GM10847 (cell line): Measurements from ENCODE around the gene NTSR1.

Experiments
- POLR2A ChIP-seq: IDR thresholded peaks from 2 replicates; pipeline ENCODE4 v1.6.1; 2011; ENCODE audit not compliant: insufficient read length; ENCODE audit errors: extremely low read depth

The NTSR1 gene

GRCh38 chr20:62708591-62709536 lies at the start of gene NTSR1:
Gene NTSR1 (plus strand): TSS chr20:62708836. CDS start chr20:62709208, 372 bp downstream.
- TF ChIP-seq POLR2A, result no peak

GRCh38 chr20:62659488-62660239 lies 49.0 kb upstream of the NTSR1 start:
- no peak for TF ChIP-seq POLR2A

DNA sequence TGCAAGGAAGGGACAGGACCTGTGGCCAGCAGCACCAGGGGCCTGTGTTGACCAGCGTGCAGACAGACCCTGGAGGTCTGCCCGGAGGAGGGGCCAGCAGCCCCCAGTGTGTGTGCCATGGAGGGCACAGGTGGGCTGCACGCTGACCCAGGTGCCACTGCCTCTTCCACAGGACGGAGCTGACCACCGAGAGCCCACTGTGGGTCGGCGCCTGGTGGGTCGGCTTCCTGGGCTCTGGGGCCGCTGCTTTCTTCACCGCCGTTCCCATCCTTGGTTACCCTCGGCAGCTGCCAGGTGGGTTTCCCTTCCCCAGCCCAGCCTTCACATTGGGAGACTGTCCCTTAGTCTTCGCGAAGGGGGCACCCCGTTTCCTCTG lies 48.4 kb upstream of the NTSR1 start:
- no peak for TF ChIP-seq POLR2A

GRCh38 chr20:62660768-62661167 lies 47.9 kb upstream of the NTSR1 start:
- no peak for TF ChIP-seq POLR2A

DNA sequence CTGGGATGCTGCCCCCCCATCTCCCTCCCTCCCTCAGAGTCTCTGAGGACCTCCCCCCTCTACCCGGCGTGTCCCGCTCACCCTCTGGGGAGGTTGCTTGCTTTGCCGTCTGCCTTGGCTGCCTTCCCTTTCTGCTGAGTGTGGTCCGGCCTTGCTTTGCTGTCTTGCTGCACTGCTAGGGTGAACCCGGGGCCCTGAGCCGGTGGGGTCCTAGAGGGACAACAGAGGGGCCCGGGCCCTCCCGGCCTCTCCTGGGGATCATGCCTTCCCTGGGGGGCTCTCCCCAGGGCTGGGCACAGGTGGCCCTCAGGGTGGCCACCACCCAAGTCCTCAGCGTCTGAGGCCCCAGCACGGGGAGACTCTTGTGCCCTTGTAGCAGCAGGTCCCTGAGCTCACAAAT lies 47.0 kb upstream of the NTSR1 start:
- no peak for TF ChIP-seq POLR2A

DNA sequence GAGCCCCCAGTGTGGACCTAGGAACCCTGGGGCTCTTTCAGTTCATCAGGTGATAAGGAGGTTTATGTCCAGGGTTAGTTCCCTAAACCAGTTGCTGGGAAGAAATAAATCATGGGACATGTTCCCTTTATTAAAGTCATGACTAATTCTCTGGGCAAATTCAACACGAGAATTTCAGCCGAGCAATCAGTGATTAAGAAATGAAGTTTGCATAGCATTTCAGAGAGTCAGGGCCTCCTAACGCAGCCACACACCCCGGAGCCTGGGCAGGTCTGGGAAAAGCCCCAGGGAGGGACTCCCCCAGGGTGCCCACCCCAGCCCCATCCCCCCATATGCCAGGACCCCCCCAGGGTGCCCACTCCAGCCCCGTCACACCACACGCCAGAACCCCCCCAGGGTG lies 46.2 kb upstream of the NTSR1 start:
- TF ChIP-seq POLR2A, result no peak

GRCh38 chr20:62663145-62664018 lies 45.3 kb upstream of the NTSR1 start:
- TF ChIP-seq POLR2A, result no peak

- no peak for TF ChIP-seq POLR2A
Measured at GRCh38 chr20:62664019-62664971, 44.3 kb upstream of the NTSR1 start.

DNA sequence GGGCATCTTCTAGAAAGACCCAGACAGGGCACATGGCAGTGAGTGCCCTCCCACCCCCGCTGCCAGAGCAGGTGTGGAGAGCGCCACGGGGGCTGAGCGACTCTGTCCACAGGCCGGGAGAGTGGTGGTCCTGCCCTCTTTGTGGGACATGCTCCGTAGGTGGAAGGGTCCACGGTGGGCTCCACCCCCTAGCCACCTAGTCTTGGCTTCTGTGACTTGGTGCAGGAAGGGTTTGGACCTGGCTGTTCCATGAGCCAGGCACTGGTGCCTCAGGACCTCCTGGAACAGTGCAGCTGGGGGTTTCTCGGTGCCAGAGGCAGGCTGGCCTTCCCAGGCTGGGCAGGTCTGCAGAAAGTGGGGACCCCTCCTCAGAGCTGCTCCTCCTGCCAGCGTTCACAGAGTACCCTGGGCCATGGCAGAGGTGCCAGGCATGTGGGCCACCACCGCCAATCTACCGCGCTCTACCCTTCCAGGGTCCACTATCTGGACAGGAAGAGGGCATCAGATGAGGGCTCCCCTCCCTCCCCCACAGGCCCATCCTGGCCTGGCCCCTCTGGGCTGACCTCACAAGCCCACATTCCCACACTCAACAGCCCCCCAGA lies 43.4 kb upstream of the NTSR1 start:
- no peak for TF ChIP-seq POLR2A

GRCh38 chr20:62665826-62666735 lies 42.6 kb upstream of the NTSR1 start:
- no peak for TF ChIP-seq POLR2A

DNA sequence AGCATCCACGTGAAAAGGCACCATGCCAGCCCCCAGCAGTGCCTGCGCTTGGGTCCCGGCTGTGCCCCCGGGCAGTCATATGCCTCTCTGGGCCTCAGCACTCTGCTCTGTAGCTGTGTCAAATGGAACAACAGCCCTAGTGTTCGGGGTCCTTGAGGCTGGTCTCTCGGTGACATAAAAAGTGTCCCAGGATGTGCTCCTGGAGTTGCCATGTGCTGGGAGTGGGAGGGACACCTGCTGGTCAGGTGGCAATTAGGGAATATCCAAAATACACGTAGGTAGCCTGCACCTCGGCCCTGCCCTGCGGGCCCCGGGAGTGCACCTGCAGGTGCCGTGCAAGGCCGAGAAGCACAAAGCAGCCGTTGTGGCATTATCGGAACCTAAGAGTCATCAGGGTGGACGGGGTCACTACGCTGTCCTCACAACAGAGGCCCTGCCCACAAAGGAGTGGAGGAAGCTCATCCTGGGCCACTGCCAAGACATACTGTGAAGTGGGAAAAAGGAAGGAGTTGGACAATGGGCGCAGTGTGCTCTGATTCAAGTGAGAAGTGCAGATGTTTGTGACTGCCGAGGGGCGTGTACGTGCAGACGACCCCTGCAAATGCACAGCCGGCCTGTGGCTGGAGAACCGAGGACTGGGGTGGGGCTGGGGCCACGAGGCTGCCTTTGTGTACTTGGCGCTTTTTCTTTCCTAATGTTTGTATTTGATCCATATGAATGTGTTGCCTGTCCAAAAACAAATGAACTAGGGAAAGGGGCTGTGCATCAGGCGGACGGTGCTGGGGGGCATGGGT lies 41.7 kb upstream of the NTSR1 start:
- no peak for TF ChIP-seq POLR2A
